H4 (cell line): Measurements from ENCODE around the gene LDLRAD4. TPM values are rescaled to one million over a fixed set of nuclear protein-coding genes. Genes with fewer than 3 reads are reported as not detected.

ENCODE experiments used
- DNase-seq: peaks from one replicate; pipeline ENCODE4 v3.0.0-alpha.2; 2015; ENCODE audit warnings: low spot score
- total RNA-seq: library from RNA; depleted of rRNA; stranded (reverse); fragments of >200 nt; shearing (Covaris generic); gene quantifications from 2 replicates; pipeline ENCODE4 v1.2.3, GENCODE V29; 2014

The LDLRAD4 gene
- total RNA-seq, 1 experiment from 2014 or later: 6.9 TPM

DNA sequence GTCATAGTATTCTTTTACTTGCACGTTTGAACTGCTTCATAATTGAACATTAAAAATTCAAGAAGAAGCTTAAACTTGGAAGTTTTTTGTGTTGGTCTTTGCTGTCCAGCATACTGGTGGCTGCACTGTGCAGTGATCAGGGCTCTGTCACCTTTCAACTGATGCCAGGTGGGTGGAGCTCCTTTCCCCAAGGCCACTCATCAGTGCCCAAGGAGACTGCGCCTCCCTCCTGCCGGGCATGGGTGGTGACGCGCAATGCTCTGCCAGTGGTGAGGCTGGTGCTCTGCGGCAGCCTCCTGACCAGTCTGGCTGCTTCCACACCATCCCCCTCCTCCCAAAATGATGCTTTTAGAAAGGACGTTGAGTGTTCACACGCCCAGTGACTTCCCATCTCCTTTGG lies 16.0 kb upstream of the LDLRAD4 start:
- no peak for DNase-seq

DNA sequence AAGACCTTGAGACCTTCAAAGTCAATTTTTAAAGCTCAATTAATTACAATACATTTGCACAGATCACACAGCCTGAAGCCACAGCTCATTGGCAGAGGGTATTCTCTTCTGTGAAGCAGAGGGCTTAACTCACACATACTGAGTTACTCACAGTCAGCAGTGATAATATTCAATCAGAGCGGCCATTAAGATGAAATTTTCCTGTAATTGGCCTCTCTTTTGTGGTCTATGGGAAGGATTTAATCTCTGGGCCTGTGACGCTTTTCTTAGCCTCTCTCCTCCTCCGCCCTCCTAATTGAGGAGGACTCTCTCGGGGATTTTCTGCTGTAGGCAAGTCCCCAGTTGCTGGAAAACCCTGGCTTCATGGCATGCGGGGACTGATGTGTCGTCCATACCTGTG lies 12.3 kb upstream of the LDLRAD4 start:
- DNase-seq: no peak

DNA sequence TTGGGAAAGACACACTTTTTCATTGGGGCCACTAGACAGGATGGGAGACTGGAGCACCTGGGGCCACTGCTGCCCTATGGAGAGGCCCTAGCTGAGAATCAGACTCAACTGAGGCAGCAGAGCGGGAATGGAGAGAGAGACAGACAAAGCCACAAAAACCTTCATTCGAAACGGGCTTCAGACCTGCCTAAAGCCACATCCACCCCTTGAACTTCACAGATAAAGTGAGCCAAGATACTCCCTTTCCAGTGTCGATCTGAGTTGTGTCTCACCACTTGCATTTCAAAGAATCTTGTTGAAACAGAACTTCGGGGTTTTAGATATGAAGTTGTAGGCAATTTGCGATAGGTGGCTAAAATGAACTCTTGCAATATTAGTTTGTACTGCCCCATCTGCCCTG lies 11.3 kb upstream of the LDLRAD4 start:
- DNase-seq: no peak

DNA sequence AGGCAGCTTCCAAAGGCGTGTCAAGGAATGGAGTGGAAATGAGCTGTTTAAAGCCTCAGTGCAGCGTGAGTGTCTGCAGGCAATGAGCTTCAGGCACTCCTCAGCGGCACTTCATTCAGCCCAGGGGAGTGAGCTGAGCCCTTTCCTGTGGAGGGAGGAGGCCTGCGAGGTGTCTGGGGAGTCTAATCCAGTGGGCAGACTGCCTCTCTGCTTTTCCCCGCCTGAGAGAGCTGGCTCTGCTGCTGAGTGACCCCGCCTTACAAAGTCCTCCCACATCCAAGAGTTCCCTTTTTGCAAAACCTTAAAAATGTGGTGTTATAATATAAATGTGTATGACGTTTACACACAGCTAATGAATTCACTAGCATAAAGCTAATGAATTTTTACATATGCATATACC lies 7.0 kb upstream of the LDLRAD4 start:
- DNase-seq: no peak

DNA sequence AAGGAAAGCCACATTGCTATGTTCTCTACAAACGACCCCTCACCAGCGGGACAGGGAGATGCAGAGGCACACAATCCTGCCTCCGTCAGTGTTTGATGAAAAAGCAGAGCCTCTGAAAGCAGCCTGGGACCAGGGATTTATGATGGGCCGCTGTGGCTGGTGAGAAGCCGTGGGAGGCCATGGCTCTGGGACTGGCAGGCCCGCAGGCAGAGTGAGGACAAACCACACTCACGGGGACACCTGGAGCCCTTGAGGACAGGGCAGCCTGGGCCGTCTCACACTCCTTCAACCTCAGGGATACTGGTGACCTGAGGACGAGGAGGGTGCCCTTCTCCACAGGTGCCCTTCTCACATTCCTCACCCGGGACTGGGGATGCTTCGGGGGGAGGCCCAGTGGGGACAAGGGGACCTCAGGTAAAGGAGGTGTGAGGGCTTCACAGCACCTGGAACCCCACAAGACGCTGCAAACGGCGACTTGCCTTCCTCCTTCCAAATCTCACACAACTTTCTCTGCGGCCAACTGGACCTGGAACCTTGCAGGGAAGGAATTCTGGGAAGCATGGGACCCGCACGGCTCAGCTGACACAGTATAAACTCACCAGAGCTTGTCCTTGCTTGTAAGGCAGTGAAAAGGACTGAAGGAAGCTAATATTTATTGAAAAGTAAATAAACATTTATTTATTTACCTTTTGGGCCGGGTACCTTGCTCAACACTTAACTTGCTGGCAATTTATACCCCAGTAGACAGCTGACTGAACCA lies 5.3 kb upstream of the LDLRAD4 start:
- DNase-seq: no peak

DNA sequence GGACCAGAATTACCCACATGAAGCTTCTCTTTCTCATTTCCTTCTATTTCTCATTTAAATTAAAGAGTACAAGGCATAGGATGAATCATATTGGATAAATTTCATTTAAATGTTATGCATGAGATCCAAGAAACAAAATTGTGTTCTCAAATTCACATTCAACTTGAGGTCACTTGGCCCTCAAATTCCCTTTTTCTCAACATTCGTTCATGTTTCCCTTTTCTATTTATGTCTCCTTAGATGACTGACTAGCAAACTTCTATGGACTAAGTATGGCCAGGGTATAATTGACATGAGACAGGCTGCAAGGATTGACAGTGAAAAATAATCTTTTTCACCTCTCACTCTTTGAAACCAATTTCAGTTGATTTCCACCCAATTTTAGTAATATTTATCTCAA lies 4.0 kb upstream of the LDLRAD4 start:
- DNase-seq: no peak

DNA sequence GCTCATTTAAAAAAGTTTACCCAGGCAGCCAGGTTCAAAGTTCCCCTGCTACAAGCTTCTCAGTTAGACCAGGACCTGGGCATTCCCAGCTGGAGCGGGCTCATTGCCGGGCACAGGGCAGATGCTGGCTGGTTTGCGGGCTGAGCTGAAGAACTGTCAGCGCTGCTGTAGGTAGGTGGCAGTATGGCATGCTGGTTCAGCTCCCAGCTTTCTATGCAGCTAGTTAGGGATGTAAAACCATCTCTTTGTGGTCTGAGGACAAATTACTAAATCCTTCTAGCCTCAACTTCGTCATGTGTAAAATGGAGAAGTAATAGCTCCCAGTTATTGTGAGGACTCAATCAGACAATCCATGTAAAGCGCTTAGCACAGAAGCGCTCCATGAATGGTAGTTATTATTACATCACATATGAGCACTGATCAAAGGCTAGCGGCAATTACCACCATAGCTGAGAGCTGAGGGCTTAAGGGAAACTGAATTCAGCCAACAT lies 2.4 kb upstream of the LDLRAD4 start:
- peak; percentile 84 for DNase-seq

DNA sequence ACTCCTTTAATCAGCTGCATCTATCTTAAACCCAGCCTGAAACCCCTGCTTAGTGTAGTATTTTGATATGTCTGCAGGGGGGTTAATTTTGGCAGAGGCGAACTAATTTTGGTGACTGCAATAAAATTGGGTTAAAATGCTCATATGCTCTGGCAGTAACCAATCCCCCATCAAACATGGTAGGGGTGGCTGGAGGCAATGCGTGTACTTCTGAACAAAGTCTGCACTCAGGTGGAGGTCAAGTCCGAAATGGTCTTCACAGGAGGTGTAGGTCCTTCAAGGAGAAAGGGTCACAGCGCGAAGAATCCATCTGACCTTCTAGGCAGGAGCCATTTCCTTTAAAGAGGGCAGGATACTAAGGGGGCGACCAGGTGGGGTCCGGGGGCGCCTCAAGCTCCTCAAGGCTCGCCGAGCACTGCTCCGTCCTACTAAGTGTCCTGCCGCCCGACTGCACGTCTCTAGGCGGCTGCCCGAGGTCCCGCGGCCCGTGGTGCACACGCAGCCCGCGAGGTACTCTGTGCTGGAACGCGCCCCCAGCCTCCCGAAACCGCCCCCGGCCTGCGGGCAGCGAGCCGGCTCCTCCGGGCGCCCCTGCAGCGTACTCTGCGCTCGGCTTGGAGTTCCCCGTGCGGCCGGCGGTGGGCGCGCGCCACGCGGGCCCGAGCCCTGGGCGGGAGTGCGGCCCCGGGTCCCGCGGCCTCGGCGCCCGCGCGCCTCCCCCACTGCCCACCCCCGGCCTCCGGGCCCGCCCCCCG lies 1.7 kb upstream of the LDLRAD4 start:
- no peak for DNase-seq

DNA sequence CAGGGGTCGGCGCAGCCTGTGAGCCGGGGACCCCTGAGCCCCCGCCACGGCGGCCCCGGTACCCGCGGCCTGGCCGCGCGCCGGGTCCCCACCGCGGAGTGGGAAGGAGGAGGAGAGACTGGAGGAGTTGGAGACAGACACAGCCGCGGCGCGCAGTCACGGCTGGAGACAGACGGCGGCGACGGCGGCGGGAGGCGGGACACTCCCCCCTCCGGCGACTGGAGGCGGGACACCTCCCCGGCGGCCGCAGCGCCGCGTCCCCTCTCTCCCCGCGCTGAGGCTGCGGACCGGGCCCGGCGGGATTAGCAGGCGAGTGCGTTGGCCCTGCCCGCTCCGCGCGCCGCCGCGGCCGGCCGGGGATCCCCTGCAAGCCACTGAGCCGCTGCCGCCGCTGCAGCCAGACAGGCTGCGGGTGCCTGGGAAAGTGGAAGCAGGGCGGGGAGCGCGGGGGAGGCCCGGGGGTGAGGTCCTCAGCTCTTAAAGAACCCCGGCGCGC lies 1.0 kb upstream of the LDLRAD4 start:
- no peak for DNase-seq

DNA sequence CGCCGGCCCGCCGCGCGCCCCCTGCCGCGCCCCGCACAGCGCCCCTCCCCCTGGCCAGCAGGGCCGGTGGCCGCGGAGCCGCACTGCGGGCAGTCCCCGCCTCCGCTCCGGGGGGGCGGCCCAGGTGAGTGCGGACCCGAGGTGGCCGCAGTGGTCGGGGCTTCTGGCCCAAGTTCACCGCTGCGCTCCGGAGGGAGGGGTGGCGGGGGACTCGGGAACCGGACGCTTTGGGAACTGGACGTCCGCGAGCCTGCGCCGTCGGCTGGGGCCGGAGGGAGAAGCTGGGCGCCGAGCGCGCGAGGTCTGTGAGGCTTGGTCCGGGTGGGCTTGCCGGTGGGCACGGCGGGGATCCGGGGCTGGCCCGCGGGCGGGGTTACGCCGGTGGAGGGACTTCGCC lies 591 bp upstream of the LDLRAD4 start:
- DNase-seq: no peak

DNA sequence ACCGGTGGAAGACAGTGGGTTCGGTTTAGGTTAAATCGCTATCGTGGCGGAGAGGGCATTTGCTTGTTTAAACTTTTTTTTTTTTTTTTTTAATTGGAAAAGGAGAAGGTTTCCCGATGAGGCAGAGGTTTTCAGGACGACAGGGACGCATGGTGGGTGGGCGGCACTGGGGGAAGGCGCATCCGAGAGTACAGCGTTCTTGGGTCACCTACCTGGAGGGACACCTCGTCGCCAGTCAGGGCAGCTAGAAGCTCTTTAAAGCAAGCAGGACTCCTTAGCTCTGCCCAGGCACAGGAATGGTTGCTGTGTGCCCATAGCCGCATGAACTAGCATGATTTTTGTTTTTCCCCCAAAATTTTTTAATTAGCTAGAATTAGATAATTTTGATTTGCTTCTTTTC lies 437 bp downstream of the LDLRAD4 start:
- no peak for DNase-seq

DNA sequence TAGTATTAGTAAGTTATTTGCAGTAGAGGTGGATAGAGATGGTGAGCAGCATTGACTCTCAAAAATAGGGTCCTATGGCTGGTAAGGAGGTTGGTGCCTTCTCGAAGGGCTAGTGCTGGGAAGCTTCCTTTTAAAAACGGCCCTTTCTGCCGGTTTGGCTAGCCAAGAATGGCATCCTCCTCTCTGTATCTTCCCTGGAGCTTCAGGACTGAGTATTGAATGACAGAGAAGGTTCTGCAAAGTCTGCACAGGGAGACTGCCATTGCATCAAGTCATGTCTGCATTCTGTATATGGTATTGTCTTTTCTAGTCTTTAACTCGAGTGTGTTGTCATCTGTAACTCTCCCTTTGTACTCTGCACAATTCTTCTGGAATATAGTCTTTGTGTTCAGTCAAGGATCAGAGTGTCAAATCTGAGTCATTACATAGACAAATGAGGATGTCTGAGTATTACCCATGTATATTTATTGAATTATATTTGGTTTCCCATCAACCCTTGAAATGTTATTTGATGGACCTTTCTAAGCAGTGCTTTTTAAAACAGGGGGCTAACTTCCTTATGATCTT lies 1.1 kb downstream of the LDLRAD4 start:
- no peak for DNase-seq

DNA sequence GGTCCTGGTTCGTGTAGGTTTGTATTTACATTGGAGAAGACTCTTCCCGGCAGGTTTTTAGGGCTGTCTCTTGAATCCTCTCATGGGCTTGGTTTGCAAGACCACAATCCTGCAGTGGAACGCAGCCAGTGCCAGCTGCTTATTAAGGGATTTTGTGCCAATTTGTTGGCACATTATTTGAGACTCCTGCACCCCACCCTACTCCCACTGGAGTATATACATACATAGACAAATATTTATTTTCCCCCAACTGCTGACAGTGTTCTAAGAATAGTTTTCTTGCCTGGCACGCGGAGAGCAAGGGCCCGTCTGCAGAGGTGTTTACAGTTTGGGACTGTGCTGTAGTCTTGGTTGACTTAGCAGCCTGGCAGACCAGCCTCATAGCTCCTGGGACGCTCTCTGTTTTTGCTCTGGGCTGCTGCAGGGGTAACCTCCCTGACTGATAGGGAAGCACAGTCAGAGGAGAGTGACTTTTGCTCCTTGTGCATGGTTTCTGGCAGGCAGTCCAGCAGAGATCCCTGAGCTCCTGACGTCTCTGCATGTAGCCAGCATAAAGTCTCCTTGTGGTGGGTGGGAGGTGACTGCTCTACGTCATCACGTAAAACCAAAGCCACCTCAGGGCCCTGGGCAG lies 1.9 kb downstream of the LDLRAD4 start:
- DNase-seq: peak; percentile 89

DNA sequence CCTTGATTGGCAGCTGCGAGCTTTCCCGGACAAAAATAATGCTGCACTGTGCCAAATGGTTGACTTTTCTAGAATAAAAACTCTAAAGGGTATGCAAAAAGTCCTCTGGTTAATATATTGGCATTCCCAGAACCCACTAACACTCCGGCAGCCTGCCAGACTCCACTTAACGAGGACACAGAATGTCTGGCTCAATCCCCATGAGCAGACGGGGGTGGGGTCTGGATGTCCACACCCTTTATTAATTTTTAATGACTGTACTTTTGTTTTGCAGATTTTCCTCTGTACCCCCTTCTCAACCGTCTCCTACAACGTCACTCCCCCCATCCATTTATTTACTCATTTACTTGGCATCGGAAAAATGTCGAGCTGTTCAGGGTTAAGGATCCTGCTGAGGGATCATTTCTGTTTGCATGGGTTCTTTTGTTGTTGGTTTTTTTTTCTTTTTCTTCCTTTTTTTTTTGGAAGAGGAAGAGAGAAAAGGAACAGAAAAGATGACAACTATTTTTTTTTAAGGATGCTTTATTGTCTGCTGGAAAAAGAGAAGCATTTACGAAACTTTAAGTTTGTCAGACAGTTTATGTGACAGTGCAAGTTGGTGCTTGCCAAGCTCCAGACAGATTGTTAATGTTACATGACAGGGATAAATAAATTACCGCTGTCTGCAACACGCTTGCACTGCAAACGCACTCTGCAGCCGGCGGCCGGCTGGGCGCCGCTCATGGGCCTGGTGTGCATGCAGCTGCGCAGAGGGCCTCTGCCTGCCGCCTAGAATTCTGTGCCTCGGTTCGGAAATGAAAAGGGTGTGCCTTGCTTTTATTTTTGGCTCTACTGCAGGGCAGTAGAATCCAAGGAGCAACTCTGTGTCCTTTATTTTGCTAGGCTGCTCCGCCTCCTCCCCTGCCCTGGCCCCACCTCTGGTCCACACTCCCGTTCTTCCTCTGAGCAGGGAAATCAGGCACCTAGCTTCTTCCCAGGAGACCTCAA lies 3.6 kb downstream of the LDLRAD4 start:
- DNase-seq: peak; percentile 72

DNA sequence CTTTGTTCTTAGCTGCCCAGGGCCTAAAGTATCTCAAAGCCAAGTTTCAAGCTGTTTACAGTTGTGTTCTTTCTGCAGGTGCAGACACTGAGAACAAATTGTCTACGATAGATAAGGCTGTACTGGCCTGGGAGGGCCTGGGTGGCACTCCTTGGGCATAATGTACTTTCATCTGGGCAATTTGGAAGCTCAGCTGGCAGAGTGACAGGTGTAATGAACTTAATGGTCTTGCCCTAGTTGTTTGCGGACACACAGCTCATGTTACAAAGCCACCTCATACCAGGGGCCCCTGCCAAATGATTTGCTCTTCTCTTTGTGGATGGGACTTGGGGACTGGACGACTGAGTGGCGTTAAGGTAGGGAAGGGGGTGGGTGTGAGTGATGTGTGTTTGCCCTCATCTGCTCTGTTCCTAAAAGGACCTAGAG lies 4.3 kb downstream of the LDLRAD4 start:
- DNase-seq: peak; percentile 33

DNA sequence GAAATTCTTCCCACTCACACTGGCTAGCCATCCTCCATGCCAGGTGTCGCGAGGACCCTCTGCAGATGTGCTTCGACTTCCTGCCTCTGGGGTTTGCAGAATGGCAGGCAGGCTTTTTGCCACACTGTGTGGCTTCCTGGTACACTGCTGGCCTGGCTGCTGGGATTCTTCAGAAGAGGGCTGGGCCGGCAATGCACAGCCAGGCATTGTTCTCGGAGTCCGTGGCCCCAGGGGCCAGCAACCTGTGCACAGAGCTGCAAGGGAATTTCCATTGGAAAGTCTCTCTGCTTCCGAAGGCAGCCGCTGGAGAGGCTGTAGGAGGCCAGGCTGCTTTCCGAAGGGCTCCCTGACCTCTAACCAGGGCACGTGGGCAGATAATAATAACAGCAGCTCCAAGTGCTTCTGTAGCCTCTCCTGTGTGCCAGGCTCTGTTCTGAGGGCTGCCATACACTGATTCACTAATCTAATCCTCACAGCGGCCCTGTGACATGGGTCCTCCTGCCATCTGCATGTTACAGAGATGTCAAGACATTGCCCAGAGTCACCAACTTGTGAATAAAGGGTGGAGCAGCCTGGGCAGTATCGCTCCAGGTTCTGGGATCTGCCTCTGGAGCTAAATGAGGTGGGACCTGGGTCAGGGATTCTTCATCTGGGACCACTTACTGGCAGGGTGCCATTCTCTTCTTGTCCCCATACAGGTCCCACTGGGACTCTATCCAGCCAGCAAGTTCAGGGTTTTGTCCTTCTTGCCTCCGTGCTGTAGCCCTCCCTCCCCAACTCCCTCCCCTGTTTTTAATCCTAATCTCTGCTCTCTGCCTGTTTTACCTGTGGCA lies 5.0 kb downstream of the LDLRAD4 start:
- no peak for DNase-seq

DNA sequence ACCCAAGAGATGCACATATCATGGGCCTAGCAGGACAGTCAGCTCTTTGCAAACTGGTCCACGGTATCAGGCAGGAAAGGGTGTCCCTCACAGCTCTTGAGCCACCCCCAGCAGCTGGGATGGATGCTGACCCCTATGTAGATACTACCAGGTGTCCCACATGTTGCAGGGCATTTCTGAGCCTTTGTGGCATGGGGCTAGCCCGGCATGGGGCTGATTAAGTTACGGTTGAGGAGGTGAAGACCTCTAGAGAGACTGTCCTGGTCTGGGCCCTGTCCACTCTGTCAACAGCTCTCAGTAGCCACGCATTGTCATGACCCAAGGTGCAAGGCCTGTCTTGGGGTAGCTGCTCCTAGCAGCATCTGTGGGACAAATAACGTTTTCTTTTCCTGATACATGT lies 6.7 kb downstream of the LDLRAD4 start:
- DNase-seq: no peak

DNA sequence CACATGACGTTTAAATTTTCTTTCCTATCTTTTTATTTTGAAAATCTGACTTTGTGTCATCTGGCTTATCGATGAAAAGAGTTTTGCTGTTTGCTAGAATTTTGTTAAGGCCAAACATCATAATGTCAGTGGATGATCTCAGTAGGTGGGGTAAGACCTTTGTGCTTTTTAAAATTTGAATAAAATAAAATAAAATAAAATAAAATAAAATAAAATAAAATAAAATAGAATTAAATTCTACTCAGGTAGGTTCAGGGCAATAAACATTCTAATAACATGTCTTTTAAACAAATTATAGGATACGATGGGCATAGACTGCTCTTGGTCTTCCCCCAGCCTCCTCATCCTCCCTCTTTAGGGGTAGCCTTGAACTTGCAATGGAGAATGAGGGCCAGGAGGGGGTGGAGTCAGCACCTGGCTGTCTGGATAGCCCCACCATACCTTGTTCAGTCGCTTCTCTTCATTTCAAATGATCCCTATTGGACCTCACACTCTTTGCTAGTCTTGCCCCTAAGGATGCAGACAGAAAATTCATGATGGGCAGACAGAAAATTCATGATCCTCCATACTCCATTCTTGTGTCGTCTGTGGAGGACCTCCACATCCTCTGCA lies 8.1 kb downstream of the LDLRAD4 start:
- DNase-seq: no peak

DNA sequence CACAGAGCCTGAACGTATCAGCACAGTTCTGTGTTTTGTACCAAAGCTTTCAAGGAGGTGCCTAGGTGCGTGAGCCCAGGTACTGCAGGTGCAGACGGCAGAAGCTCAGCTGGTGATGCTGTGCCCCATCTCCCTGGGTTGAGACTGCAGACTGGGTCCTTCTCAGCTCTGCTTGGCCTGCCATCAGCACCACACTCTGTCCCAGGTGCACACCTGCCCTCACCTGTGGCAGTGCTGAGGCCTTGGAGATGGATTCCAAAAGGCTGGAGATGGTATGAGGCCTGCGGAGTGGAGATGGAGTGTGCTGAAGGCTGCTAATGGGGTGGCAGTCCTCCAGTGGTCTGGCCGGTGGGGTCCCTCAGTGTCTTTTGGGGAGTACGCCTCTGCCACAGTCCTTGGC lies 9.3 kb downstream of the LDLRAD4 start:
- no peak for DNase-seq
